Lung (tissue), 12 donors: ENCODE data around the gene CNTN3. TPM values are rescaled to one million over a fixed set of nuclear protein-coding genes. Genes with fewer than 3 reads are reported as not detected.

Source experiments
- ATAC-seq: fragments of 200-7000 bp; cut with Tn5 transposase; one replicate; pipeline ENCODE4 v1.9.1; 2020; ENCODE audit warnings: moderate number of reproducible peaks; ENCODE audit not compliant: insufficient read depth, low FRiP score
- DNase-seq, 3 donors: peaks; one replicate each; pipeline ENCODE4 v3.0.0-alpha.2; 2013 to 2017
- H3K27ac ChIP-seq, 2 donors: one replicate each; pipeline ENCODE4 v1.5.1; 2013; ENCODE audit warnings: mild to moderate bottlenecking in 2 of 2, moderate library complexity in 2 of 2, control low read depth in 1 of 2, inconsistent platforms in 1 of 2, low read depth in 1 of 2, low read length in 1 of 2
- H3K27me3 ChIP-seq, 3 donors: one replicate each; pipeline ENCODE4 v1.5.1; 2013; ENCODE audit warnings: low read length in 2 of 3; ENCODE audit not compliant: control insufficient read depth in 3 of 3, insufficient read depth in 3 of 3
- H3K36me3 ChIP-seq, 4 donors: one replicate each; pipeline ENCODE4 v1.5.1; 2013; ENCODE audit warnings: low read length in 4 of 4, mild to moderate bottlenecking in 1 of 4, moderate library complexity in 1 of 4; ENCODE audit not compliant: control insufficient read depth in 4 of 4, insufficient read depth in 4 of 4
- H3K4me1 ChIP-seq, 5 donors: one replicate each; pipeline ENCODE4 v1.5.1; 2013; ENCODE audit warnings: low read length in 5 of 5, mild to moderate bottlenecking in 2 of 5, moderate library complexity in 1 of 5; ENCODE audit not compliant: control insufficient read depth in 5 of 5, insufficient read depth in 5 of 5
- H3K4me3 ChIP-seq: one replicate; pipeline ENCODE4 v1.5.1; 2013; ENCODE audit warnings: mild to moderate bottlenecking, control low read depth, moderate library complexity
- H3K9ac ChIP-seq, 2 donors: one replicate each; pipeline ENCODE4 v1.5.1; 2013; ENCODE audit warnings: low read length in 2 of 2, control low read depth in 1 of 2; ENCODE audit not compliant: insufficient read depth in 1 of 2
- H3K9me3 ChIP-seq, 4 donors: one replicate each; pipeline ENCODE4 v1.5.1; 2013; ENCODE audit warnings: low read length in 3 of 4, mild to moderate bottlenecking in 1 of 4, moderate library complexity in 1 of 4; ENCODE audit not compliant: control insufficient read depth in 4 of 4, insufficient read depth in 3 of 4
- WGBS, 2 donors: extraction: QIAGEN DNeasy Blood & Tissue Kit; methylation state at CpG; one replicate each; pipeline ENCODE4 v1.1.7; 2013; 5-methylcytosine and 5-hydroxymethylcytosine counted together
- polyA plus RNA-seq, 2 donors: library from polyadenylated mRNA; stranded (reverse); fragments of 200-250 nt; gene quantifications; one replicate each; pipeline ENCODE4 v1.2.1, GENCODE V29; 2013
- total RNA-seq, 2 donors: library from RNA; depleted of rRNA in 1 of 2; stranded (reverse); fragments of >200 nt in 1 of 2; gene quantifications; one replicate each; pipeline ENCODE4 v1.2.1, GENCODE V29; 2014 to 2021
- TF ChIP-seq, protein P1 (sequence below): IDR thresholded peaks from 2 replicates; pipeline ENCODE4 v1.5.1; 2012; ENCODE audit warnings: mild to moderate bottlenecking; ENCODE audit errors: control extremely low read depth, extremely low read depth
- donor health status: control.
- donor health status: control.
- donor health status: Bipolar disorder and iron deficiency.
- donor health status: healthy.
- donor health status: DM: yes; HTN: yes; CAD: no.

The CNTN3 gene
- total and polyA plus RNA-seq, 4 donors: 0.74 to 51.0 (median 1.2) TPM

DNA sequence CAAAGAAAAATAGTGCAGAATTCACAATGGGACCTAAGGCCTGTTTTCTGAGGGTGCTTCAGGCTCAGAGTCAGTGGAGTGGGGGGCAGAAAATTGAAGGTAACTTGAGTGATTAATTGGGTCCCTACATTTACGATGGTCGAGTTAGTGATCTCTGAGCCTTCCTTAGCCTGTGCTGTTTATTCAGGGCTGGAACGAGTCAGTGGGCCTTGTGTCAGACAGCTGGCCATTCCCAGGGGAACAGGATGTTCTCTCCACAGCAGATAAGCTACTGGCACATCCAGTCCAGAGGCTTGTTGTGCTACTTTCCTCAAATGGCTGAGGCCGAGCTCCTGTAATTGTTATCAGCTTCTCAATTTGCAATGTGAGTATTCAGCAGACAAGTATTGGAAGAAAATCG lies 29.2 kb upstream of the CNTN3 start:
- 42 to 61% methylated on average over 5 of the region's 5 CpGs for WGBS, 2 donors
- ATAC-seq (no peak), DNase-seq (peak; percentile 58 to 80 (median 69))
- TF ChIP-seq, protein P1, sequence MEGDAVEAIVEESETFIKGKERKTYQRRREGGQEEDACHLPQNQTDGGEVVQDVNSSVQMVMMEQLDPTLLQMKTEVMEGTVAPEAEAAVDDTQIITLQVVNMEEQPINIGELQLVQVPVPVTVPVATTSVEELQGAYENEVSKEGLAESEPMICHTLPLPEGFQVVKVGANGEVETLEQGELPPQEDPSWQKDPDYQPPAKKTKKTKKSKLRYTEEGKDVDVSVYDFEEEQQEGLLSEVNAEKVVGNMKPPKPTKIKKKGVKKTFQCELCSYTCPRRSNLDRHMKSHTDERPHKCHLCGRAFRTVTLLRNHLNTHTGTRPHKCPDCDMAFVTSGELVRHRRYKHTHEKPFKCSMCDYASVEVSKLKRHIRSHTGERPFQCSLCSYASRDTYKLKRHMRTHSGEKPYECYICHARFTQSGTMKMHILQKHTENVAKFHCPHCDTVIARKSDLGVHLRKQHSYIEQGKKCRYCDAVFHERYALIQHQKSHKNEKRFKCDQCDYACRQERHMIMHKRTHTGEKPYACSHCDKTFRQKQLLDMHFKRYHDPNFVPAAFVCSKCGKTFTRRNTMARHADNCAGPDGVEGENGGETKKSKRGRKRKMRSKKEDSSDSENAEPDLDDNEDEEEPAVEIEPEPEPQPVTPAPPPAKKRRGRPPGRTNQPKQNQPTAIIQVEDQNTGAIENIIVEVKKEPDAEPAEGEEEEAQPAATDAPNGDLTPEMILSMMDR: no peak
- H3K36me3 ChIP-seq: no peaks in the 10 kb centered on the region
- H3K4me3 ChIP-seq: no peak overlapping the region
- peak overlapping the region in 1 of 2 donors; percentile 85 for H3K27ac ChIP-seq
- no peaks in the 10 kb centered on the region for H3K27me3 ChIP-seq
- H3K4me1 ChIP-seq: peaks cover 0 to 7% (median 4%) of the 10 kb centered on the region in 5 donors
- H3K9ac ChIP-seq: peak overlapping the region in 1 of 2 donors; percentile 55
- peaks cover 0 to 1% (median 0%) of the 10 kb centered on the region in 4 donors for H3K9me3 ChIP-seq

DNA sequence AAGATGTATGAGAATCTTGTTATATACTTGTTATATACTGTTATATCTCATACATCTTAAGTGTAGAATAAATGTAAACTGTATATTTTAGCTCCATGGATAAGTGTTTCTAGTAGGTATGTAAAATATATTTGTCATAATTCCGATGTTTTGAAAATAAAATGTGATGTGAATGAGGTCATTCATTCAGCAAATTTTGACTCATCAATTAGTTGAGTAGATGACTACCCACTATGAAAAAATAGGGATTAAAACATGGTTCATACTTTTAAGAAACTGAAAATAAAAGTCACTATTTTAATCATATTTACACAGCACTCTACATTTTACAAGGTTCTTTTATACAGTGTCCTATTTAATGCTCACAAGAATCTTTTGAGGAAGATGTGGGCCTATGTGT lies 28.4 kb upstream of the CNTN3 start:
- 83 to 91% methylated on average over 1 of the region's 1 CpG for WGBS, 2 donors
- Histone ChIP-seq H3K4me1 (peaks cover 0 to 7% (median 4%) of the 10 kb centered on the region in 5 donors), H3K9me3 (no peaks in the 10 kb centered on the region), H3K9ac (no peak overlapping the region), H3K4me3 (no peak overlapping the region), H3K27me3 (no peaks in the 10 kb centered on the region), H3K36me3 (no peaks in the 10 kb centered on the region), H3K27ac (peak overlapping the region in 1 of 2 donors; percentile 85)
- TF ChIP-seq, protein P1: no peak
- ATAC-seq (no peak), DNase-seq (no peak)

DNA sequence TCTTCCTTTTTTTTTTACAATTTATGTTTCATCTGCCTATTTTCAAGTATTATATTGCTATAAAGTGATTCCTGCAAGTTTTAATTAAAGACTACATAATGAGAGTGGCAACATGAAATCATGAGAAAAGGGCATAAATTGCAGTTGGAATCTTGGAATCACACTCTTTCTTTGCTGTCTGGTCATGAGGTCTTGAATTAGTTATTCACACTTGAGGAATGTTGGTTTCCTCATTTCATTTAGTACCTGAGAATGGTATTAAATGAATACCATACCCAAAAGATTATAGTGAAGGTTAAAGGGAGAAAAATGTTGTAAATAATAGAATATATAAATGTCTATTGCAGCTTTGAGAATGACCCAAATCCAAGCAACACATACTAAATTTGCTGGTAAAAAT lies 25.8 kb upstream of the CNTN3 start:
- no peaks in the 10 kb centered on the region for H3K36me3 ChIP-seq
- DNase-seq (no peak), ATAC-seq (no peak)
- no peaks in the 10 kb centered on the region for H3K9me3 ChIP-seq
- H3K9ac ChIP-seq: no peak overlapping the region
- H3K27ac ChIP-seq: no peak overlapping the region
- H3K27me3 ChIP-seq: no peaks in the 10 kb centered on the region
- peaks cover 0 to 7% (median 4%) of the 10 kb centered on the region in 5 donors for H3K4me1 ChIP-seq
- TF ChIP-seq, protein P1: no peak
- no peak overlapping the region for H3K4me3 ChIP-seq

DNA sequence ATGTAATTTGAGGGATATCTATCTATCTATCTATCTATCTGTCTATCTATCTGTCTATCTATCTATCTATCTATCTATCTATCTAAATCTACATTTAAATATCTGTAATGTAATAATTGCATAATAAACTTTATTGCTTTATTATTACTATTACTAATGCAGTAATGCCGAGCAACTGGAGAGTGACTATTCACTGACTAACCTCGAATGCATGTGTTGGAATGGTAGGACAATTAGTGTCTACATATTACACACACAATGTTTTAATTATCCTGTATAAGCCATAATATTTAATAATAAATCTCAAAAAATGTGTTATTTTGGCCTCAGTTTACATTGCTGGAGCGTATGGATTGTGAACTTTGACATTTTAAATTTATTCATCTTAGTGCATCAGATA lies 25.2 kb upstream of the CNTN3 start:
- Histone ChIP-seq H3K27me3 (no peaks in the 10 kb centered on the region), H3K36me3 (no peaks in the 10 kb centered on the region), H3K9me3 (no peaks in the 10 kb centered on the region), H3K27ac (no peak overlapping the region), H3K4me3 (no peak overlapping the region), H3K9ac (no peak overlapping the region), H3K4me1 (peaks cover 0 to 7% (median 3%) of the 10 kb centered on the region in 5 donors)
- no peak for ATAC-seq
- TF ChIP-seq, protein P1: no peak
- DNase-seq: no peak
- WGBS, 2 donors: 86 to 87% methylated on average over 3 of the region's 3 CpGs
